HCT116 (cell line): ENCODE results near the gene PHF21A. TPM values are rescaled to one million over a fixed set of nuclear protein-coding genes. Genes with fewer than 3 reads are reported as not detected.
A peak's percentile ranks its signal among the peaks of the same experiment; 100 is the strongest.

ENCODE experiments used
- ATAC-seq: fragments of 200-7000 bp; cut with Tn5 transposase; 2 replicates; pipeline ENCODE4 v1.9.1; 2020; ENCODE audit warnings: mild to moderate bottlenecking, moderate library complexity
- BruUV-seq: library from RNA; stranded (reverse); fragments of 400-500 nt; replicated peaks from 2 replicates; lab custom pipeline; 2021; lab: Mats Ljungman, UMichigan
- CTCF ChIA-PET: fragments of 300-600 bp; sonication (Branson Sonifier 250); formaldehyde crosslinking; loops from one replicate; lab custom pipeline; 2021; ENCODE audit warnings: antibody characterized with exemption; lab: Charles Lee
- POLR2A ChIA-PET: fragments of 300-600, 350-600 bp; sonication (Branson Sonifier 250); formaldehyde crosslinking; loops from one replicate; lab custom pipeline; 2021; ENCODE audit warnings: antibody characterized with exemption; lab: Charles Lee
- RAD21 ChIA-PET, 2 experiments: fragments of 300-600 bp; sonication (Branson Sonifier 250); formaldehyde crosslinking; loops; one replicate each; lab custom pipeline; 2023; ENCODE audit warnings: low total read pairs in 2 of 2; ENCODE audit not compliant: uncharacterized antibody in 2 of 2, unreplicated experiment in 2 of 2, low non-redundant PET in 1 of 2; lab: Charles Lee
- DNase-seq: peaks from one replicate; pipeline ENCODE4 v3.0.0-alpha.2; 2010; ENCODE audit warnings: low read depth, low spot score
- H2AFZ ChIP-seq: fragments of 200-600 bp; shearing (Covaris generic), sonication (generic); 2 replicates; pipeline ENCODE4 v1.6.1; 2017; ENCODE audit warnings: low read depth, mixed run types, mixed read lengths, antibody characterized with exemption, low read length; ENCODE audit not compliant: poor library complexity, severe bottlenecking
- H3K27ac ChIP-seq: 2 replicates; pipeline ENCODE4 v1.5.1; 2012; ENCODE audit warnings: low read depth, low read length
- H3K27me3 ChIP-seq: fragments of 200-600 bp; sonication (generic); 2 replicates; pipeline ENCODE4 v1.6.1; 2016; ENCODE audit warnings: mixed run types, low read length, mixed read lengths; ENCODE audit not compliant: insufficient read depth
- H3K36me3 ChIP-seq, 2 experiments: fragments of 200-500 bp in 1 of 2; fragments of 200-600 bp in 1 of 2; sonication (Bioruptor generic) in 1 of 2; sonication (generic) in 1 of 2; 2 replicates each; pipeline versions ENCODE4 v1.5.1 to v1.6.1; 2014 to 2016; ENCODE audit warnings: low read length in 2 of 2, inconsistent platforms in 1 of 2, mixed read lengths in 1 of 2, mixed run types in 1 of 2; ENCODE audit not compliant: insufficient read depth in 2 of 2, control insufficient read depth in 1 of 2
- H3K4me1 ChIP-seq, 2 experiments: fragments of 200-600 bp in 1 of 2; sonication (generic) in 1 of 2; 2 replicates each; pipeline versions ENCODE4 v1.5.1 to v1.6.1; 2012 to 2017; ENCODE audit warnings: low read length in 2 of 2, inconsistent platforms in 1 of 2, mild to moderate bottlenecking in 1 of 2, mixed read lengths in 1 of 2, mixed run types in 1 of 2, moderate library complexity in 1 of 2; ENCODE audit not compliant: insufficient read depth in 2 of 2, control insufficient read depth in 1 of 2
- H3K4me2 ChIP-seq: fragments of 200-600 bp; sonication (generic); 2 replicates; pipeline ENCODE4 v1.6.1; 2017; ENCODE audit warnings: mixed run types, low read length, mixed read lengths
- H3K4me3 ChIP-seq, 2 experiments: fragments of 200-600 bp in 1 of 2; sonication (generic) in 1 of 2; replicated peaks in 1 of 2; 2 replicates each; pipeline ENCODE4 v1.5.1; 2011 to 2016; ENCODE audit warnings: low read length in 2 of 2, control low read depth in 1 of 2, low read depth in 1 of 2, mild to moderate bottlenecking in 1 of 2, mixed read lengths in 1 of 2, mixed run types in 1 of 2
- H3K79me2 ChIP-seq: fragments of 200-600 bp; sonication (generic); 2 replicates; pipeline ENCODE4 v1.6.1; 2017; ENCODE audit warnings: mild to moderate bottlenecking, mixed run types, low read length, moderate library complexity, mixed read lengths; ENCODE audit not compliant: insufficient read depth
- H3K9ac ChIP-seq: fragments of 200-600 bp; sonication (generic); 2 replicates; pipeline ENCODE4 v1.6.1; 2016; ENCODE audit warnings: low read length, mixed read lengths
- H3K9me2 ChIP-seq: fragments of 200-600 bp; sonication (generic), shearing (Covaris generic); 2 replicates; pipeline ENCODE4 v1.6.1; 2017; ENCODE audit warnings: mixed run types, mild to moderate bottlenecking, moderate library complexity; ENCODE audit not compliant: insufficient read depth
- H3K9me3 ChIP-seq, 2 experiments: fragments of 200-500 bp in 1 of 2; fragments of 200-600 bp in 1 of 2; sonication (Bioruptor generic) in 1 of 2; sonication (generic) in 1 of 2; 2 replicates each; pipeline ENCODE4 v1.6.1; 2014 to 2017; ENCODE audit warnings: low read length in 2 of 2, mixed read lengths in 2 of 2, inconsistent platforms in 1 of 2, low read depth in 1 of 2, mild to moderate bottlenecking in 1 of 2, mixed run types in 1 of 2, moderate library complexity in 1 of 2; ENCODE audit not compliant: control insufficient read depth in 1 of 2, insufficient read depth in 1 of 2
- H4K20me1 ChIP-seq: fragments of 200-600 bp; sonication (generic), shearing (Covaris generic); 2 replicates; pipeline ENCODE4 v1.6.1; 2017; ENCODE audit warnings: mixed run types, mild to moderate bottlenecking, moderate library complexity; ENCODE audit not compliant: insufficient read depth
- ATF3 ChIP-seq: IDR thresholded peaks from 2 replicates; pipeline ENCODE4 v1.6.1; 2012
- CTCF ChIP-seq, 3 experiments: fragments of 200-600 bp in 1 of 3; sonication (generic) in 1 of 3; IDR thresholded peaks in 2 of 3; conservative IDR thresholded peaks in 1 of 3; 2 replicates each; pipeline ENCODE4 v1.5.1; 2012 to 2017; ENCODE audit warnings: low read depth in 2 of 3, low read length in 2 of 3, antibody characterized with exemption in 1 of 3, borderline replicate concordance in 1 of 3, control low read depth in 1 of 3, mild to moderate bottlenecking in 1 of 3, mixed read lengths in 1 of 3, mixed run types in 1 of 3, moderate library complexity in 1 of 3; ENCODE audit not compliant: insufficient read depth in 1 of 3
- EGR1 ChIP-seq: IDR thresholded peaks from 2 replicates; pipeline ENCODE4 v1.6.1; 2012; ENCODE audit warnings: low read depth
- EZH2 ChIP-seq: fragments of 200-600 bp; sonication (generic); IDR thresholded peaks from 2 replicates; pipeline ENCODE4 v1.6.1; 2017; ENCODE audit warnings: antibody characterized with exemption, mixed run types
- FOSL1 ChIP-seq: IDR thresholded peaks from 2 replicates; pipeline ENCODE4 v1.6.1; 2012; ENCODE audit warnings: low read depth
- JUND ChIP-seq: IDR thresholded peaks from 2 replicates; pipeline ENCODE4 v1.6.1; 2012
- MAX ChIP-seq: IDR thresholded peaks from 2 replicates; pipeline ENCODE4 v1.6.1; 2012
- SP1 ChIP-seq: IDR thresholded peaks from 2 replicates; pipeline ENCODE4 v1.6.1; 2012; ENCODE audit warnings: low read depth
- ZFX ChIP-seq: fragments of 450-650 bp; IDR thresholded peaks from 2 replicates; pipeline ENCODE4 v1.6.1; 2017
- ZNF274 ChIP-seq: fragments of 200-500 bp; sonication (Bioruptor generic); IDR thresholded peaks from 2 replicates; pipeline ENCODE4 v1.6.1; 2014; ENCODE audit warnings: mild to moderate bottlenecking, low read depth, low read length, inconsistent platforms
- intact Hi-C: fragments of 100-400 bp; cut with micrococcal nuclease; formaldehyde crosslinking; loops from 2 replicates; pipeline ENCODE4 v1.10.0; 2022
- total RNA-seq: library from RNA; stranded (reverse); gene quantifications from one replicate; pipeline ENCODE4 v1.2.1, GENCODE V29; 2021; ENCODE audit not compliant: unreplicated experiment

Gene PHF21A
- total RNA-seq, 1 experiment from 2014 or later: 27.0 TPM

DNA sequence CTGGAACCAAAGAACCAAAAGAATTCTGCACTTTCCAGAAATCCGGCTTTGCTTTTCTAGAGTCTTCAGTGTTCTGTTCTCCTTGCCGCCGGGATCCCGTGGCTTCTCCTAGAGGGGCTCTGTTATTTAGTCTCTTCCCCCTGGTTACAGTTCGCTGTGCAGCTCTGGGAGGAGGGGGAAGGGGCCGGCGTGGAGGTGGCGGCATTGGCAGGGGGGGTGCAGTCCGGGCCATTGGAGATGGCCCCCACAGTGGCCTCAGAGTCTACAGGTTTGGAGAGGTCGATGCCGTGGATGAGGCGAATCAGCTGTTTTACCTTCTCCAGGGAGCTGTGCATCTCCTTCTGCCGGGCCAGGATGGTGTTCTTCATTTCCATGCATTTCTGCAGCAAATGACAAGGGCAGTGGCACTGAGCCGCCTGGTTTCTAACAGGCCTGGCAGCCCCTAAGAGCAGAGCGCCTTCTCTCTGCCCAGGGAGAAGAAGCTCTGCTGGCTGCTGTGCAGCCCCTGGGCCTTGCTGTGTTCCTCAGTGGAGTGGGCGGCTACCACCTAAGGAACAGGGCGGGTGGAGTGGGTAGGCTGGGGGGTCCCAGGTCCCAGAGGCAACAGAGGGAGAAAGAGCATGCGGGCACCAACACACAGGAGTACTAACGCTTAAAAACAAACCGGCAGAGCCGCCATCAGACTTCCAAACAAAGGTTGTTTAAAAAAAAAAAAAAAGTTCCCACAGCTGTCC lies 187.2 kb downstream of the PHF21A start:
- H3K9ac ChIP-seq: no peak overlapping the region
- no peaks in the 10 kb centered on the region for H3K9me2 ChIP-seq
- intact Hi-C loops: no loop called here
- no peak for TF ChIP-seq EZH2
- no TSS peak for BruUV-seq
- H4K20me1 ChIP-seq: no peaks in the 10 kb centered on the region
- H3K9me3 ChIP-seq: no peaks in the 10 kb centered on the region
- no peaks in the 10 kb centered on the region for H3K79me2 ChIP-seq
- peaks cover 0 to 8% of the 10 kb centered on the region in 2 experiments; a peak in 2 of 4 replicates for H3K36me3 ChIP-seq
- DNase-seq (no peak), ATAC-seq (no peak)
- ChIA-PET POLR2A (no interaction called here), CTCF (no interaction called here), RAD21 (no interaction called here)
- H3K4me1 ChIP-seq: peaks cover 0 to 8% of the 10 kb centered on the region in 2 experiments; a peak in 3 of 4 replicates
- no peak overlapping the region for H3K27ac ChIP-seq
- H3K4me2 ChIP-seq: no peak overlapping the region
- H3K4me3 ChIP-seq: no peak overlapping the region
- no peaks in the 10 kb centered on the region for H3K27me3 ChIP-seq
- H2AFZ ChIP-seq: no peak overlapping the region

- Histone ChIP-seq H2AFZ (no peak overlapping the region), H3K79me2 (no peaks in the 10 kb centered on the region), H3K9me3 (no peaks in the 10 kb centered on the region), H3K4me2 (no peak overlapping the region), H3K4me3 (no peak overlapping the region), H3K4me1 (peaks cover 0 to 8% of the 10 kb centered on the region in 2 experiments; a peak in 3 of 4 replicates), H3K9ac (no peak overlapping the region), H3K36me3 (peaks cover 2 to 8% of the 10 kb centered on the region in 2 experiments; a peak in 3 of 4 replicates), H3K9me2 (no peaks in the 10 kb centered on the region), H3K27ac (no peak overlapping the region), H3K27me3 (no peaks in the 10 kb centered on the region), H4K20me1 (no peaks in the 10 kb centered on the region)
- no peak for TF ChIP-seq EGR1
- TF ChIP-seq JUND: no peak
- TF ChIP-seq ZNF274: no peak
- no peak for TF ChIP-seq ATF3
- TF ChIP-seq EZH2: no peak
- TF ChIP-seq CTCF (IDR thresholded peaks at IDR 0.05 in 2 of 3, conservative IDR thresholded peaks at IDR 0.05 in 1 of 3; ENCODE audit: borderline replicate concordance in 1 of 3, insufficient read depth in 1 of 3, low read depth in 2 of 3, low read length in 2 of 3): no peak
- no peak for TF ChIP-seq ZFX
- TF ChIP-seq MAX: no peak
- no peak for TF ChIP-seq FOSL1
- TF ChIP-seq SP1: no peak
- ChIA-PET POLR2A (no interaction called here), RAD21 (no interaction called here), CTCF (no interaction called here)
- intact Hi-C loops: no loop called here
- DNase-seq (no peak), ATAC-seq (no peak)
- BruUV-seq: TSS peak; percentile 49
These were observed 188.0 kb downstream of the PHF21A start for GRCh38 chr11:45933131-45933831.
